Neutrophil (primary cell): Measurements from ENCODE around the gene RPH3AL.

Experiments
- H3K27ac ChIP-seq: fragments of 200-600 bp; sonication (generic); 2 replicates; pipeline ENCODE4 v1.5.1; 2016; ENCODE audit warnings: mild to moderate bottlenecking, moderate library complexity
- H3K27me3 ChIP-seq: fragments of 200-600 bp; sonication (generic); 2 replicates; pipeline ENCODE4 v1.6.0; 2016; ENCODE audit warnings: mild to moderate bottlenecking
- H3K36me3 ChIP-seq: fragments of 200-600 bp; sonication (generic); 2 replicates; pipeline ENCODE4 v1.5.1; 2017
- H3K4me1 ChIP-seq, 2 experiments: fragments of 200-600 bp in 1 of 2; sonication (generic) in 1 of 2; 1 replicate in 1 of 2; 2 replicates in 1 of 2; pipeline versions ENCODE4 v1.5.1 to v1.6.1; 2013 to 2016; ENCODE audit warnings: low read depth in 1 of 2, low read length in 1 of 2, mild to moderate bottlenecking in 1 of 2, moderate library complexity in 1 of 2; ENCODE audit not compliant: control insufficient read depth in 1 of 2, insufficient read depth in 1 of 2
- H3K4me3 ChIP-seq, 2 experiments: fragments of 200-600 bp in 1 of 2; sonication (generic) in 1 of 2; 1 replicate in 1 of 2; 2 replicates in 1 of 2; pipeline ENCODE4 v1.5.1; 2013 to 2016; ENCODE audit warnings: low read depth in 1 of 2, low read length in 1 of 2, mild to moderate bottlenecking in 1 of 2, moderate library complexity in 1 of 2
- H3K9me3 ChIP-seq: fragments of 200-600 bp; sonication (generic); 2 replicates; pipeline ENCODE4 v1.5.1; 2016
- TF ChIP-seq, protein P1 (sequence below): fragments of 200-600 bp; sonication (generic); IDR thresholded peaks from 2 replicates; pipeline ENCODE4 v1.5.1; 2016; ENCODE audit warnings: antibody characterized with exemption

Gene RPH3AL

DNA sequence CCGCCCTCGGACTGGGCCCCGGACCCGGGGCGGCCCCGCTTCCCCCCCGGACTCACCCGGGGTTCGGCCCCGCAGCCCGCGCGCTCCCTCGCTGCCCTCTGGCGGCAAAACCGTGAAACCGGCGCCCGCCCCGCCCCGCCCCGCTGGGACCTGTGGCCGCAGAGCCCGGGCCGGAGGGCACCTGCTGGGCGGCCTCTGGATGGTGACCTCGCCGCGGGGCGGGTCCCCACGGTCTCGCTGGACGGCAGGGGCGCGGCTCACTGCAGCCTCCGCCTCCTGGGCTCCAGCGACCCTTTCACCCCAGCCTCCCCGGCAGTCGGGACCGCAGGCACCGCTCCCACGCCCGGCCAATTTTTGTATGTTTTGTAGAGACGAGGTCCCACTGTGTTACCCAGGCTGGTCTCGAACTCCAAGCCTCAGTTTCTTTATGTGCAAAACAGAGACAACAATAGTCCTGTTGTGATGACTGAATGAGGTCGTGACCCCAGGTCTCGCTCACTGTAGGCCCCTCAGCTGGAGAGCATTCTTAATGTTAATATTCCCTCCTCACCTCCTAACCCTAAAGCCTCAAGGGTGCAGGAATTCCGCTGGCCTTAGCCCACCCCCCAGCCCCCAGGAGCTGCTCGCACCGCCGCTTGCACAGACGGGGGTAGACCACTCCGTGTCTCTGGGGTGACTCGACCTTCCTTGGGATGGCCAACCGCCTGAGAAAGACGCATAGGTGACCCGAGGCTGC is 33.7 kb upstream of the RPH3AL start:
- peaks cover 64% of the 10 kb centered on the region for H3K27me3 ChIP-seq
- peaks cover 12 to 15% of the 10 kb centered on the region in 2 experiments for H3K4me1 ChIP-seq
- H3K36me3 ChIP-seq: no peaks in the 10 kb centered on the region
- H3K4me3 ChIP-seq: peak overlapping the region; percentile 54 to 58
- TF ChIP-seq, protein P1, sequence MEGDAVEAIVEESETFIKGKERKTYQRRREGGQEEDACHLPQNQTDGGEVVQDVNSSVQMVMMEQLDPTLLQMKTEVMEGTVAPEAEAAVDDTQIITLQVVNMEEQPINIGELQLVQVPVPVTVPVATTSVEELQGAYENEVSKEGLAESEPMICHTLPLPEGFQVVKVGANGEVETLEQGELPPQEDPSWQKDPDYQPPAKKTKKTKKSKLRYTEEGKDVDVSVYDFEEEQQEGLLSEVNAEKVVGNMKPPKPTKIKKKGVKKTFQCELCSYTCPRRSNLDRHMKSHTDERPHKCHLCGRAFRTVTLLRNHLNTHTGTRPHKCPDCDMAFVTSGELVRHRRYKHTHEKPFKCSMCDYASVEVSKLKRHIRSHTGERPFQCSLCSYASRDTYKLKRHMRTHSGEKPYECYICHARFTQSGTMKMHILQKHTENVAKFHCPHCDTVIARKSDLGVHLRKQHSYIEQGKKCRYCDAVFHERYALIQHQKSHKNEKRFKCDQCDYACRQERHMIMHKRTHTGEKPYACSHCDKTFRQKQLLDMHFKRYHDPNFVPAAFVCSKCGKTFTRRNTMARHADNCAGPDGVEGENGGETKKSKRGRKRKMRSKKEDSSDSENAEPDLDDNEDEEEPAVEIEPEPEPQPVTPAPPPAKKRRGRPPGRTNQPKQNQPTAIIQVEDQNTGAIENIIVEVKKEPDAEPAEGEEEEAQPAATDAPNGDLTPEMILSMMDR: peak; percentile 83
- H3K9me3 ChIP-seq: no peaks in the 10 kb centered on the region
- H3K27ac ChIP-seq: peak overlapping the region; percentile 23

DNA sequence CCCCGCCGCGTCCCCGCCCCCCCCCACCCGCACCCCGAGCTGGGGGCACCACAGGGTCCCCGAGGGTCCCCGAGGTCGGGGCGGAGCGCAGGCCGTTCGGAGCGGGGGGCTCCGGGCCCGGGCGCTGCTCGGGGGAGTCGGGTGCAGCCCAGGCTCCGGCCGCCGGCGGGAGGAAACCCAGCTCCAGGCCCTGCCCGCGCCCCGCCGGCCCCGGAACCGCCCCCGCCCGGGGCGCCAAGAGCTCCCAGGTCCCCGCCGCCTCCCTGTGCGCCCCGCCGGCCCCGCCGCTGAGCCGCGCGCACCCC is 33.2 kb upstream of the RPH3AL start:
- H3K4me3 ChIP-seq: peak overlapping the region; percentile 58 to 67
- peaks cover 12 to 15% of the 10 kb centered on the region in 2 experiments for H3K4me1 ChIP-seq
- H3K27me3 ChIP-seq: peaks cover 64% of the 10 kb centered on the region
- H3K36me3 ChIP-seq: no peaks in the 10 kb centered on the region
- TF ChIP-seq, protein P1: no peak
- peak overlapping the region; percentile 23 for H3K27ac ChIP-seq
- no peaks in the 10 kb centered on the region for H3K9me3 ChIP-seq

DNA sequence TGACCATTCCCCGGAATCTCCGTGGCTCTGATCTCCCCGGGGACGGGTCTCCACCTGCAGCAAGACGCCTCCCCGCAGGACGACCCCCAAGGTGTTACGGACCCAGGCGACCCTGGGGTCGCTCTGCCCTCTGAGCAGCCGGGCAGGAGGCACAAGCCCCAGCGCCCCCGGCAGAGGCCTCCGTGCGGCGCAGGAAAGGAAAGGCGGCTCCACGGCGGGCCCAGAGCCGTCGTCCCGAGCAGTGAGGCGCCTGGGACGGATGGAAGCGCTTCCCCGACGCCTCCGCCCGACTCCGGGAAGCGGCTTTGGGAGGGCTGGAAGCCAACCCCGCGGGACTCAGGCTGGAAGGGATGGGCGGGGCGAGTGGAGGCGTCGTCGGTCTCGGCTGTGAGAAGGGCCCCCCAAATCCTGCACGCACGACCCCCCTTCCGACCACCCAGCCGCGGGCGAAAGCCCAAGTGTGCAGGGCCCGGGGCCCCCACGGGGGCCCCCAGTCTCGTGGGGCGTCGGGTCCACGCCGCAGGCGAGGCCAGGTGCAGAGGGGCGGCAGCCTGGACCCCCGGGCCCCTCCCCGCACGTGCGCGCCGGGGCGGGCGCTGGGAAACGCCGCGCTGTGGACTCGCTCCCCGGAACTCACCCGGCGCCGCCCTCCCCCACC is 32.7 kb upstream of the RPH3AL start:
- TF ChIP-seq, protein P1: no peak
- Histone ChIP-seq H3K4me1 (peaks cover 12 to 15% of the 10 kb centered on the region in 2 experiments), H3K4me3 (peak overlapping the region; percentile 58 to 67), H3K9me3 (no peaks in the 10 kb centered on the region), H3K27me3 (peaks cover 64% of the 10 kb centered on the region), H3K27ac (peak overlapping the region; percentile 23), H3K36me3 (no peaks in the 10 kb centered on the region)

DNA sequence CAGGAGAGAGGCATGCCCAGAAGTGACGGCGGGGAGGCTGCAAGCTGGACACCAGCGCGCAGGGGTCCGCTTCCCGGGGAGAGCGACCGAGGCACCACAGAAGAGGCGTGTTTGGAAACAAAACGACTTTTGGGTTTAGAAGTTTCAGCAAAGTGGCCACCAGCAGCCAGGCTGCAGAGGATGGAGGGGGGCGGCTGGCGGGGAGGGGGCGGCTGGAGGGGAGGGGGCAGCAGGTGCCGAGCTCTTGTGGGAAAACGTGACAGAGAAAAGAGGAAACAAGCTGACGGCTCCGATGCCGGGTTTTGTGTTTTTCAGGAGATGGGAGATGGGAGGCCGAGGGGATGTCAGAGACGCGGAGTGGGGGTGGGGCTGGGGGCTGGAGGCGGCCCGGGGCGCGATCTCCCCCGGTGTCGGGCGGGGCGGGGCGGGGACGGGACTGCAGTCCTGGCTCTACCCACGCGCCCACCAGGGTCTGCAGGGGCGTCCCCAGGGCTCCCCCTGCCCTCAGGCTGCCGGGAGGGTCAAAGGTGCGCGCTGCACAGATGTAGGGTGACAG is 32.1 kb upstream of the RPH3AL start:
- Histone ChIP-seq H3K4me3 (peak overlapping the region in 1 of 2 experiments; percentile 67), H3K4me1 (peaks cover 12 to 15% of the 10 kb centered on the region in 2 experiments), H3K27me3 (peaks cover 64% of the 10 kb centered on the region), H3K9me3 (no peaks in the 10 kb centered on the region), H3K36me3 (no peaks in the 10 kb centered on the region), H3K27ac (no peak overlapping the region)
- TF ChIP-seq, protein P1: no peak

DNA sequence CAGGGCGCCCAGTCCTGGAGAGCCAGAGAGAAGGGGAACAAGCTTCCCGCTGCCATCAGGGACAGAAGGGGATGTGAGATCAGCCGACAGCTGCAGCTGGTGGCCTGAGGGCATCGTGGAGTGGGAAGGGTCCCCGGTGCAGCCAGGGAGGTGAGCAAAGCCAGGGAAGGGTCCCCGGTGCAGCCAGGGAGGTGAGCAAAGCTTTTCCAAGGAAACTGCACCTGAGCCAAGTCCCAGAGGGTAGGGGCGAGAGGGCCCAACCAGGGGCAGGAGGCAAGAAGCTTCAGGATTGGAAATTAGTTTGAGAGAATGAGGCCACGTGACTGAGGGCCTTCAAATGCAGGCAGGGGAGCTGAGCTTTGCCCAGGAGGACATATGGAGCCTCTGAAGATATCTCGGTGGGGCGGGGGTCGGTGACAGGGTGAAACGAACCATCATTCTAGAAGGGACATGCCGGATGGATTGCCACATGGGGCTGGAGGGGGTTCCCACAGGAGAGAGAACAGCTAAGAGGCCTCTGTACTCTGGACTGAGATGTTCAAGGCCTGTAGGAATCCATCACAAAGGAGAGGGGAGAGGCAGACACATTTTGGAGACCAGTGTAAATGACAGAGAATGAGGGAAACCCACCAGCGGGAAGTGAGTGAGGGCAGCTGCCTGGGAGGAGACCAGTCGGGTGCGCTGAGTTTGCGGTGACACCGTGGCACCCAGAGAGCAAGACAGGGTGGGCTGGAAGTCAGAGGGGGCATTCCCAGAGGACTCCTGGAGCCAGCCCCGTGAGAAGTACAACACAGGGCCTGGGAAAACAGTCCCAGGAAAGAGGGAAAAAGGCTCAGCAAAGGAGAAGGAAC is 31.4 kb upstream of the RPH3AL start:
- Histone ChIP-seq H3K27me3 (peaks cover 64% of the 10 kb centered on the region), H3K4me1 (peaks cover 12 to 15% of the 10 kb centered on the region in 2 experiments), H3K4me3 (no peak overlapping the region), H3K27ac (no peak overlapping the region), H3K9me3 (no peaks in the 10 kb centered on the region), H3K36me3 (no peaks in the 10 kb centered on the region)
- TF ChIP-seq, protein P1: no peak
